Heart right ventricle (tissue), 16 donors: ENCODE measurements around the gene GALNT18. TPM values are rescaled to one million over a fixed set of nuclear protein-coding genes. Genes with fewer than 3 reads are reported as not detected.

ENCODE experiments used
- ATAC-seq, 8 donors: fragments of 200-7000 bp; cut with Tn5 transposase; one replicate each; pipeline ENCODE4 v1.9.1; 2020; ENCODE audit warnings: mild to moderate bottlenecking in 8 of 8, moderate library complexity in 8 of 8, moderate number of reproducible peaks in 1 of 8
- DNase-seq, 2 donors: peaks; one replicate each; pipeline ENCODE4 v3.0.0-alpha.2; 2020
- H3K27ac ChIP-seq, 10 donors: fragments of 200-600 bp; sonication (generic) in 2 of 10; one replicate each; pipeline versions ENCODE4 v1.5.0 to v1.8.0; 2020 to 2022; ENCODE audit warnings: mild to moderate bottlenecking in 3 of 10
- H3K27me3 ChIP-seq, 7 donors: fragments of 200-600 bp; one replicate each; pipeline ENCODE4 v1.8.0; 2021 to 2022; ENCODE audit warnings: mild to moderate bottlenecking in 2 of 7
- H3K36me3 ChIP-seq, 9 donors: fragments of 200-600 bp; sonication (generic) in 1 of 9; one replicate each; pipeline versions ENCODE4 v1.5.0 to v1.8.0; 2020 to 2022; ENCODE audit warnings: mild to moderate bottlenecking in 2 of 9
- H3K4me1 ChIP-seq, 9 donors: fragments of 200-600 bp; sonication (generic) in 1 of 9; one replicate each; pipeline versions ENCODE4 v1.5.0 to v1.8.0; 2020 to 2022; ENCODE audit warnings: mild to moderate bottlenecking in 4 of 9
- H3K4me3 ChIP-seq, 10 donors: fragments of 200-600 bp; sonication (generic) in 2 of 10; one replicate each; pipeline versions ENCODE4 v1.5.0 to v1.8.0; 2020 to 2022; ENCODE audit warnings: mild to moderate bottlenecking in 7 of 10, moderate library complexity in 2 of 10
- H3K9me3 ChIP-seq, 11 donors: fragments of 200-600 bp in 10 of 11; sonication (generic) in 2 of 11; one replicate each; pipeline versions ENCODE4 v1.5.0 to v1.8.0; 2013 to 2022; ENCODE audit warnings: mild to moderate bottlenecking in 2 of 11, control low read depth in 1 of 11, moderate library complexity in 1 of 11
- WGBS, 2 donors: extraction: QIAGEN DNeasy Blood & Tissue Kit; methylation state at CpG; one replicate each; pipeline ENCODE4 v1.1.7; 2013; ENCODE audit warnings: inconsistent platforms in 1 of 2; 5-methylcytosine and 5-hydroxymethylcytosine counted together
- intact Hi-C, 10 donors: fragments of 100-400 bp; cut with DNase I; formaldehyde crosslinking; loops; one replicate each; pipeline versions ENCODE4 v1.11.1 to v1.14.2; 2022
- polyA plus RNA-seq, 2 donors: library from polyadenylated mRNA; stranded (reverse); fragments of 200-250 nt; gene quantifications; one replicate each; pipeline ENCODE4 v1.2.3, GENCODE V29; 2013
- total RNA-seq, 10 donors: library from RNA; stranded (reverse); fragmentation: NEBNext Ultra II Directional in 3 of 10; extraction: Animal tissue kit (Norgen Biotek cat#: 25700) in 3 of 10; gene quantifications; one replicate each; pipeline versions ENCODE4 v1.2.1 to v1.2.4, GENCODE V29; 2021 to 2023
- TF ChIP-seq, protein P1 (sequence below), 9 donors: fragments of 200-600 bp; sonication (generic) in 2 of 9; IDR thresholded peaks; one replicate each; pipeline versions ENCODE4 v1.5.0 to v1.8.0; 2021 to 2022; ENCODE audit warnings: antibody characterized with exemption in 9 of 9, mild to moderate bottlenecking in 5 of 9, moderate library complexity in 1 of 9
- donor health status: Arrhythmogenic right ventricular cardiomyopathy.
- donor health status: ischemic (EF 13 %, LVEDD 7.1; RV severe dilation, severe dysfunction).
- donor health status: healthy with polysubstance abuse.
- donor health status: DM: no; HTN: yes; CAD: no.
- donor health status: DM: no; HTN: no; CAD: no.
- donor health status: ischemic (EF 25% LVEDD 6.9; RV normal size, moderate dysfunction).
- donor health status: ischemic (EF 25% LVEDD 5.7; RV mildly dilated, moderate dysfunction).
- donor health status: healthy.
- donor health status: DM: yes; HTN: yes; CAD: no.
- donor health status: Ischemic cardiomyopathy.
- donor health status: ischemic (EF 35%, LVEDD 5.7; RV mildly dilated, moderate dysfunction).
- donor health status: nonischemic (EF 11% LVEDD 7.7; RV severe dilation, severe dysfunction).
- donor health status: DM: yes; HTN: yes; CAD: no.
- donor health status: PGD.
- donor health status: ischemic (EF 29% LVEDD 5.4; RV normal size, mild dysfunction).
- donor health status: nonischemic (EF 23%, LVEDD 6.1; RV moderate dilation, normal function).

Gene GALNT18
- total and polyA plus RNA-seq, 12 donors = 7.0 to 29.0 (median 15.6) TPM

DNA sequence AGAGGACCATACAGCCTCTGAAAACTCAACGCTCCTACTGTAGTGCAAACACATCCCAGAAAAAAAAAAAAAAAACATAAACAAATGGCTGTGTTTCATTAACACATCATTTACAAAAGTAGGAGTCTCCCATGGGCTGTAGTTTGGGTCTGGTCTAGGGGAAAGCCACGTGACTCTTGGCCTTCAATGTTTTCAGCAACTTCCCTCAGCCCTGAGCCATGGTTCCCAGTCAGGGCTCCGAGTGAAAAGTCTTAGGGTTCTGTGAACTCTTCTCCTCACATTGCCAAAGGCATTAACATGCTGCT lies 327.3 kb downstream of the GALNT18 start:
- Histone ChIP-seq H3K36me3 (peaks cover 0 to 54% (median 0%) of the 10 kb centered on the region in 9 donors), H3K4me3 (no peak overlapping the region), H3K9me3 (no peaks in the 10 kb centered on the region), H3K27ac (no peak overlapping the region), H3K27me3 (peaks cover 0 to 4% (median 0%) of the 10 kb centered on the region in 7 donors), H3K4me1 (peaks cover 0 to 12% (median 0%) of the 10 kb centered on the region in 9 donors)
- WGBS, 2 donors = 84 to 89% methylated on average over 3 of the region's 3 CpGs
- intact Hi-C loops = loop anchor here in 1 of 10 donors (5.0 kb wide), 1 partner anchor 43 kb away; no protein-coding TSS in a partner anchor
- DNase-seq = no peak
- TF ChIP-seq, protein P1, sequence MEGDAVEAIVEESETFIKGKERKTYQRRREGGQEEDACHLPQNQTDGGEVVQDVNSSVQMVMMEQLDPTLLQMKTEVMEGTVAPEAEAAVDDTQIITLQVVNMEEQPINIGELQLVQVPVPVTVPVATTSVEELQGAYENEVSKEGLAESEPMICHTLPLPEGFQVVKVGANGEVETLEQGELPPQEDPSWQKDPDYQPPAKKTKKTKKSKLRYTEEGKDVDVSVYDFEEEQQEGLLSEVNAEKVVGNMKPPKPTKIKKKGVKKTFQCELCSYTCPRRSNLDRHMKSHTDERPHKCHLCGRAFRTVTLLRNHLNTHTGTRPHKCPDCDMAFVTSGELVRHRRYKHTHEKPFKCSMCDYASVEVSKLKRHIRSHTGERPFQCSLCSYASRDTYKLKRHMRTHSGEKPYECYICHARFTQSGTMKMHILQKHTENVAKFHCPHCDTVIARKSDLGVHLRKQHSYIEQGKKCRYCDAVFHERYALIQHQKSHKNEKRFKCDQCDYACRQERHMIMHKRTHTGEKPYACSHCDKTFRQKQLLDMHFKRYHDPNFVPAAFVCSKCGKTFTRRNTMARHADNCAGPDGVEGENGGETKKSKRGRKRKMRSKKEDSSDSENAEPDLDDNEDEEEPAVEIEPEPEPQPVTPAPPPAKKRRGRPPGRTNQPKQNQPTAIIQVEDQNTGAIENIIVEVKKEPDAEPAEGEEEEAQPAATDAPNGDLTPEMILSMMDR (IDR thresholded peaks at IDR 0.05) = no peak
- no peak for ATAC-seq

DNA sequence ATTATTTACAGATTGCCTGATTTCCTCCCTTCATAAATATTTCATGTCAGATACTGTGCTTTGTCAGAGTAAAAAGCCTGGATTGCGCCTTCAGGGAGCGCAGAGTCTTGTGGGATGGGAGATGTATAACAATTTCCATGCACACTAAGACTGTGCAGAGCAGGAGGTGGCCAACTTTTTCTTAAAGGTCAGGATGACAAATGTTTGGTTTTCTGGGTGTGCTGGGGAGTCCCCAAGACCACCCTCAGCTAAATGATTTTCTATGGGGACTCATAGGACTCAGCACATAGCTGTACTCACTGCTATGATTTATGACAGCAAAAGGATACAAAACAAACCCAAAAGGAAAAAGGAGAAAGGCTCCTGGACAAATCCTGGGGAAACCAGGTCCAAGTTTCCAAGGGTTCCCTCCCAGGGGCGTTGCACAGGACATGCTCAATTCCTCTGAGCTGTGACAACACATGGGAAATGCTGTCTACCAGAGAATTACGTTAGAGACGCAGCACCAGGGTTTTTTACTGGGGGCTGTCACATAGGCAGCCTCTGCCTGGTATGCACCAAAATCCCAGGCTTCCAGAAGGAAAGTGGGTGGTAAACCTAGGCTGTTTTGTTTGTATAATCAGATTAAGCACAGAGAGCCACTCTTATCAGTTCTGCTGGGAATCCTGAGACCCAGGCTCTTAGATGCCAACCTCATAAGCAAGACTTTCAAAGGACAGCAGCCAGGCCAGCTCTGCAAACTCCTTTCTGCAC lies 327.8 kb downstream of the GALNT18 start:
- H3K27me3 ChIP-seq = no peaks in the 10 kb centered on the region
- H3K4me1 ChIP-seq = peaks cover 0 to 12% (median 0%) of the 10 kb centered on the region in 9 donors
- H3K27ac ChIP-seq = no peak overlapping the region
- TF ChIP-seq, protein P1 (IDR thresholded peaks at IDR 0.05) = no peak
- no peak overlapping the region for H3K4me3 ChIP-seq
- DNase-seq (no peak), ATAC-seq (no peak)
- H3K36me3 ChIP-seq = peaks cover 0 to 59% (median 0%) of the 10 kb centered on the region in 9 donors
- H3K9me3 ChIP-seq = no peaks in the 10 kb centered on the region
- 75 to 83% methylated on average over 5 of the region's 5 CpGs for WGBS, 2 donors
- intact Hi-C loops = loop anchor here in 1 of 10 donors (5.0 kb wide), 1 partner anchor 43 kb away; no protein-coding TSS in a partner anchor

- WGBS, 2 donors = 66 to 88% methylated on average over 12 of the region's 12 CpGs
- ATAC-seq = no peak
- H3K36me3 ChIP-seq = peaks cover 0 to 70% (median 0%) of the 10 kb centered on the region in 9 donors
Measured at GRCh38 chr11:11292839-11293238, 329.0 kb downstream of the GALNT18 start.

More at GRCh38 chr11:11292839-11293238, 329.0 kb downstream of the GALNT18 start:
- H3K4me1 ChIP-seq = peaks cover 0 to 12% (median 0%) of the 10 kb centered on the region in 9 donors
- H3K27me3 ChIP-seq = no peaks in the 10 kb centered on the region
- intact Hi-C loops = loop anchor here in 1 of 10 donors (5.0 kb wide), 1 partner anchor 44 kb away; no protein-coding TSS in a partner anchor
- DNase-seq = no peak
- H3K4me3 ChIP-seq = no peak overlapping the region
- H3K27ac ChIP-seq = no peak overlapping the region
- H3K9me3 ChIP-seq = no peaks in the 10 kb centered on the region
- TF ChIP-seq, protein P1 (IDR thresholded peaks at IDR 0.05) = no peak
